ENCODE results near the gene MBD2.
"Not testable (repeated sequence)": the region's sequence is repeated elsewhere in the genome, so short reads cannot be mapped to it uniquely, and the experiment has no call there.

DNA sequence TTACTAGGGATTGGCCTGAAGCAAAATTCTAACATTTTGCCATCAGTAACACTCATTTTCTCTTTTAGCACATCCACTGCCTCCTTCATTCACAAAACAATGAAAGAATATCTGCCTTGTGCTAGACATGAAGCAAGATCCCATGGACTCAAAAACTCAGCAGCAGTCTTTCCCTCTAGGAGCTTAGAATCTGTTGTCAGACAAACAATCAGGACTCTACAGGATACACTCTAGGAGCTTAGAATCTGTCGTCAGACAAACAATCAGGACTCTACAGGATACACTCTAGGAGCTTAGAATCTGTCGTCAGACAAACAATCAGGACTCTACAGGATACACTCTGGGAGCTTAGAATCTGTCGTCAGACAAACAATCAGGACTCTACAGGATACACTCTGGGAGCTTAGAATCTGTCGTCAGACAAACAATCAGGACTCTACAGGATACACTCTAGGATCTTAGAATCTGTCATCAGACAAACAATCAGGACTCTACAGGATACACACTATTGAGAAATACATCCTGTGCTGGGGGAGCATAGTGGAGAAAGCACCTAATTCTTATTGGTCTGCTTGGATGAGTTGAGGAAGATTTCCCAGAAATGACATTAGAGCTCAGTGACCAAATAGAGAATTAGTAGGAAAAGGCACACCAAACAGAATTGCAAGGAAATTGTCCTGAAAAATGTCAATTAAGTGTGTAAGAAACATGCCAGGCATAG is 100.6 kb downstream of the MBD2 start:
- TF ChIP-seq, protein P1, sequence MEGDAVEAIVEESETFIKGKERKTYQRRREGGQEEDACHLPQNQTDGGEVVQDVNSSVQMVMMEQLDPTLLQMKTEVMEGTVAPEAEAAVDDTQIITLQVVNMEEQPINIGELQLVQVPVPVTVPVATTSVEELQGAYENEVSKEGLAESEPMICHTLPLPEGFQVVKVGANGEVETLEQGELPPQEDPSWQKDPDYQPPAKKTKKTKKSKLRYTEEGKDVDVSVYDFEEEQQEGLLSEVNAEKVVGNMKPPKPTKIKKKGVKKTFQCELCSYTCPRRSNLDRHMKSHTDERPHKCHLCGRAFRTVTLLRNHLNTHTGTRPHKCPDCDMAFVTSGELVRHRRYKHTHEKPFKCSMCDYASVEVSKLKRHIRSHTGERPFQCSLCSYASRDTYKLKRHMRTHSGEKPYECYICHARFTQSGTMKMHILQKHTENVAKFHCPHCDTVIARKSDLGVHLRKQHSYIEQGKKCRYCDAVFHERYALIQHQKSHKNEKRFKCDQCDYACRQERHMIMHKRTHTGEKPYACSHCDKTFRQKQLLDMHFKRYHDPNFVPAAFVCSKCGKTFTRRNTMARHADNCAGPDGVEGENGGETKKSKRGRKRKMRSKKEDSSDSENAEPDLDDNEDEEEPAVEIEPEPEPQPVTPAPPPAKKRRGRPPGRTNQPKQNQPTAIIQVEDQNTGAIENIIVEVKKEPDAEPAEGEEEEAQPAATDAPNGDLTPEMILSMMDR (IDR thresholded peaks at IDR 0.05) = not testable (repeated sequence)
- TF ChIP-seq POLR2A (IDR thresholded peaks at IDR 0.05) = not testable (repeated sequence)

Data from right lobe of liver (tissue), 4 donors.